SU-DHL-6 (cell line): ENCODE data around the gene HOMER2.
"Not testable (repeated sequence)": the region's sequence is repeated elsewhere in the genome, so short reads cannot be mapped to it uniquely, and the experiment has no call there.

Source experiments
- EZH2phosphoT487 ChIP-seq: fragments of 200-600 bp; sonication (generic), shearing (Covaris generic); conservative IDR thresholded peaks from 2 replicates; pipeline ENCODE4 v1.6.1; 2018; ENCODE audit warnings: mild to moderate bottlenecking, antibody characterized with exemption, low read length, moderate library complexity, mixed read lengths
- TF ChIP-seq, protein P1 (sequence below): fragments of 200-600 bp; sonication (generic); IDR thresholded peaks from one replicate; pipeline ENCODE4 v1.5.1; 2017; ENCODE audit warnings: antibody characterized with exemption, mild to moderate bottlenecking, low read length, moderate library complexity; ENCODE audit not compliant: insufficient read depth, poor library complexity, severe bottlenecking

DNA sequence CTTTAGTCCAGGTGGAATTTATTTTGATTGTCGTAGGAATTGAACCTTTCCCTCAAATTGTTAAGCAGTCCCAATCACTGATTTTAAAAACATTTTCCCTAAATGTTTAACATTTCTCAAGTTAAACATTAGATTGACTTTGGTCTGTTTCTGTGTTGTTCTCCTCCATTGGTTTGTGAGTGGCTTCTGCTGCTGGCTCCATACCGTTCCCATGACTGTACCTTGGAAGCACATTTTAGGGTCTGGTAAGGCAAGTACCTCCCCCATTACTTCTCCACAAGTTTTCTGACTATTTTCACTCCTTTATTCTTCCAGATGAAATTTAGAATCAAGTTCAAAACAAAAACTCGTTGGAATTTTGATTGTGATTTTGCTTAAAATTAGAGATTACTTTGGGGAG is 131.1 kb downstream of the HOMER2 start:
- TF ChIP-seq EZH2phosphoT487 = not testable (repeated sequence)
- TF ChIP-seq, protein P1, sequence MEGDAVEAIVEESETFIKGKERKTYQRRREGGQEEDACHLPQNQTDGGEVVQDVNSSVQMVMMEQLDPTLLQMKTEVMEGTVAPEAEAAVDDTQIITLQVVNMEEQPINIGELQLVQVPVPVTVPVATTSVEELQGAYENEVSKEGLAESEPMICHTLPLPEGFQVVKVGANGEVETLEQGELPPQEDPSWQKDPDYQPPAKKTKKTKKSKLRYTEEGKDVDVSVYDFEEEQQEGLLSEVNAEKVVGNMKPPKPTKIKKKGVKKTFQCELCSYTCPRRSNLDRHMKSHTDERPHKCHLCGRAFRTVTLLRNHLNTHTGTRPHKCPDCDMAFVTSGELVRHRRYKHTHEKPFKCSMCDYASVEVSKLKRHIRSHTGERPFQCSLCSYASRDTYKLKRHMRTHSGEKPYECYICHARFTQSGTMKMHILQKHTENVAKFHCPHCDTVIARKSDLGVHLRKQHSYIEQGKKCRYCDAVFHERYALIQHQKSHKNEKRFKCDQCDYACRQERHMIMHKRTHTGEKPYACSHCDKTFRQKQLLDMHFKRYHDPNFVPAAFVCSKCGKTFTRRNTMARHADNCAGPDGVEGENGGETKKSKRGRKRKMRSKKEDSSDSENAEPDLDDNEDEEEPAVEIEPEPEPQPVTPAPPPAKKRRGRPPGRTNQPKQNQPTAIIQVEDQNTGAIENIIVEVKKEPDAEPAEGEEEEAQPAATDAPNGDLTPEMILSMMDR = not testable (repeated sequence)
